Sigmoid colon (tissue), 7 donors: ENCODE data around the gene MOCS1. TPM values are rescaled to one million over a fixed set of nuclear protein-coding genes. Genes with fewer than 3 reads are reported as not detected.
A peak's percentile ranks its signal among the peaks of the same experiment; 100 is the strongest.
"Not testable (repeated sequence)": the region's sequence is repeated elsewhere in the genome, so short reads cannot be mapped to it uniquely, and the experiment has no call there.

Experiments used
- DNase-seq: peaks from one replicate; pipeline ENCODE4 v3.0.0-alpha.2; 2019
- H3K27ac ChIP-seq, 4 donors: fragments of 200-600 bp; sonication (generic); one replicate each; pipeline ENCODE4 v1.5.1; 2016 to 2019; ENCODE audit warnings: mild to moderate bottlenecking in 1 of 4
- H3K27me3 ChIP-seq, 3 donors: fragments of 200-600 bp; sonication (generic); one replicate each; pipeline ENCODE4 v1.5.1; 2019; ENCODE audit warnings: mild to moderate bottlenecking in 1 of 3
- H3K36me3 ChIP-seq, 4 donors: fragments of 200-600 bp; sonication (generic); one replicate each; pipeline ENCODE4 v1.5.1; 2016 to 2019
- H3K4me1 ChIP-seq, 4 donors: fragments of 200-600 bp; sonication (generic); one replicate each; pipeline ENCODE4 v1.5.1; 2017 to 2019
- H3K4me3 ChIP-seq, 4 donors: fragments of 200-600 bp; sonication (generic); one replicate each; pipeline ENCODE4 v1.5.1; 2017 to 2019; ENCODE audit warnings: mild to moderate bottlenecking in 2 of 4, moderate library complexity in 1 of 4
- H3K9me3 ChIP-seq, 4 donors: fragments of 200-600 bp in 3 of 4; sonication (generic) in 3 of 4; one replicate each; pipeline versions ENCODE4 v1.5.1 to v1.6.1; 2013 to 2019
- EP300 ChIP-seq, 4 donors: sonication (generic); formaldehyde crosslinking; IDR thresholded peaks; one replicate each; pipeline ENCODE4 v1.6.1; 2017; ENCODE audit warnings: antibody characterized with exemption in 4 of 4
- POLR2A ChIP-seq, 2 donors: fragments of 450-650 bp; IDR thresholded peaks; one replicate each; pipeline ENCODE4 v1.6.1; 2016; ENCODE audit warnings: antibody characterized with exemption in 2 of 2, mild to moderate bottlenecking in 2 of 2, moderate library complexity in 2 of 2
- POLR2AphosphoS5 ChIP-seq, 4 donors: sonication (generic); formaldehyde crosslinking; IDR thresholded peaks; one replicate each; pipeline ENCODE4 v1.6.1; 2017; ENCODE audit warnings: antibody characterized with exemption in 4 of 4
- WGBS, 2 donors: extraction: QIAGEN DNeasy Blood & Tissue Kit; methylation state at CpG; one replicate each; pipeline ENCODE4 v1.1.7; 2013; 5-methylcytosine and 5-hydroxymethylcytosine counted together
- intact Hi-C: fragments of 100-400 bp; cut with DNase I; formaldehyde crosslinking; loops from one replicate; pipeline ENCODE4 v1.15.1; 2023
- polyA plus RNA-seq, 3 donors: library from polyadenylated mRNA; stranded (reverse); fragments of 200-250 nt; gene quantifications; one replicate each; pipeline ENCODE4 v1.2.3, GENCODE V29; 2013
- total RNA-seq, 4 donors: library from RNA; depleted of rRNA; stranded (reverse); fragments of >200 nt; gene quantifications; one replicate each; pipeline ENCODE4 v1.1.0, GENCODE V29; 2016
- TF ChIP-seq, protein P1 (sequence below), 4 experiments: fragments of 450-650 bp in 3 of 4; fragments of 200-600 bp in 1 of 4; IDR thresholded peaks; one replicate each; pipeline ENCODE4 v1.5.1; 2016 to 2019; ENCODE audit warnings: antibody characterized with exemption in 4 of 4, mild to moderate bottlenecking in 3 of 4, moderate library complexity in 2 of 4
- donor health status: healthy with polysubstance abuse.
- donor health status: Bipolar disorder and iron deficiency.
- donor health status: healthy.

Gene MOCS1
- total and polyA plus RNA-seq, 7 donors, result 11.9 to 16.2 (median 13.8) TPM

DNA sequence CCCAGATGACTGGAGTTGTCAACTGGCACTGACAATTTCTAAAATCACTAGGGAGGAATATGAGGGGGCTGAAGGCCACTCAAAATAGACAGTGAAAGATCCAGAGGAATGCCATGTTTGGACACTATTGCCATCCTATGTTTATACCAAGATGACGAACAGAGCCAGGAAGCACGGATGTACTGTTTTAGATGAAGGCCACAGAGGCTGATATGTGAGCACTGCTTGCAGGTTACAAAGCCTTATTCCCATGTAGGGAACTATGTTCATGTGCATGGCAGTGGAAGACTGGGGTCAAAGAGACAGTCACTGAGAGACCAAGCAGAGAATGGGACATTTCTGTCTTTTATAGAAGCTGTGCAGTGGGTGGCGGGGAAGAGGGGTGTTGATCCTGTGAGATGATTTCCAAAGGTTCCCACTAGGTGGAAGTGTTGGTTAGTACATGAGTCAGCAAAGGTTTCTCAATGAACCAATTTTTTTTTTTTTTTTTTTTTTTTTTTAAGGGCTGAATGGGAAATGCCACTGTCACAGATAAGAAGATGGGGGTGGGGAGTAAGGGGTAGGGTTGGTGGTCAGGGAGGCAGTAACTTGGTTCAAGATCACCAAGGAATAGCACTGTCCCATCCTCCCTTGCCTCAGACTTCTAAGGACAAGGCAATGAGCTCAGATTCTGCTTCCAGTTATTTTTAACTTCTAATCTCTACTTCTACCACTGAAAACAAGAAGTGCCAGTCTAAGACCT, 46.7 kb upstream of the MOCS1 start:
- H3K36me3 ChIP-seq, result no peaks in the 10 kb centered on the region
- intact Hi-C loops, result loop anchor here (2.0 to 10.0 kb wide), 5 partner anchors 328 to 1334 kb away; partner anchors contain the start of gene LRFN2
- TF ChIP-seq, protein P1, sequence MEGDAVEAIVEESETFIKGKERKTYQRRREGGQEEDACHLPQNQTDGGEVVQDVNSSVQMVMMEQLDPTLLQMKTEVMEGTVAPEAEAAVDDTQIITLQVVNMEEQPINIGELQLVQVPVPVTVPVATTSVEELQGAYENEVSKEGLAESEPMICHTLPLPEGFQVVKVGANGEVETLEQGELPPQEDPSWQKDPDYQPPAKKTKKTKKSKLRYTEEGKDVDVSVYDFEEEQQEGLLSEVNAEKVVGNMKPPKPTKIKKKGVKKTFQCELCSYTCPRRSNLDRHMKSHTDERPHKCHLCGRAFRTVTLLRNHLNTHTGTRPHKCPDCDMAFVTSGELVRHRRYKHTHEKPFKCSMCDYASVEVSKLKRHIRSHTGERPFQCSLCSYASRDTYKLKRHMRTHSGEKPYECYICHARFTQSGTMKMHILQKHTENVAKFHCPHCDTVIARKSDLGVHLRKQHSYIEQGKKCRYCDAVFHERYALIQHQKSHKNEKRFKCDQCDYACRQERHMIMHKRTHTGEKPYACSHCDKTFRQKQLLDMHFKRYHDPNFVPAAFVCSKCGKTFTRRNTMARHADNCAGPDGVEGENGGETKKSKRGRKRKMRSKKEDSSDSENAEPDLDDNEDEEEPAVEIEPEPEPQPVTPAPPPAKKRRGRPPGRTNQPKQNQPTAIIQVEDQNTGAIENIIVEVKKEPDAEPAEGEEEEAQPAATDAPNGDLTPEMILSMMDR (IDR thresholded peaks at IDR 0.05), result peak; percentile 44 to 62 (median 48)
- TF ChIP-seq POLR2AphosphoS5 (IDR thresholded peaks at IDR 0.05), result no peak
- no peaks in the 10 kb centered on the region for H3K9me3 ChIP-seq
- 46 to 54% methylated on average over 3 of the region's 3 CpGs for WGBS, 2 donors
- H3K4me1 ChIP-seq, result peaks cover 0 to 9% (median 6%) of the 10 kb centered on the region in 4 donors
- no peak for DNase-seq
- no peak overlapping the region for H3K4me3 ChIP-seq
- H3K27me3 ChIP-seq, result no peaks in the 10 kb centered on the region
- H3K27ac ChIP-seq, result peak overlapping the region in 1 of 4 donors; percentile 38

DNA sequence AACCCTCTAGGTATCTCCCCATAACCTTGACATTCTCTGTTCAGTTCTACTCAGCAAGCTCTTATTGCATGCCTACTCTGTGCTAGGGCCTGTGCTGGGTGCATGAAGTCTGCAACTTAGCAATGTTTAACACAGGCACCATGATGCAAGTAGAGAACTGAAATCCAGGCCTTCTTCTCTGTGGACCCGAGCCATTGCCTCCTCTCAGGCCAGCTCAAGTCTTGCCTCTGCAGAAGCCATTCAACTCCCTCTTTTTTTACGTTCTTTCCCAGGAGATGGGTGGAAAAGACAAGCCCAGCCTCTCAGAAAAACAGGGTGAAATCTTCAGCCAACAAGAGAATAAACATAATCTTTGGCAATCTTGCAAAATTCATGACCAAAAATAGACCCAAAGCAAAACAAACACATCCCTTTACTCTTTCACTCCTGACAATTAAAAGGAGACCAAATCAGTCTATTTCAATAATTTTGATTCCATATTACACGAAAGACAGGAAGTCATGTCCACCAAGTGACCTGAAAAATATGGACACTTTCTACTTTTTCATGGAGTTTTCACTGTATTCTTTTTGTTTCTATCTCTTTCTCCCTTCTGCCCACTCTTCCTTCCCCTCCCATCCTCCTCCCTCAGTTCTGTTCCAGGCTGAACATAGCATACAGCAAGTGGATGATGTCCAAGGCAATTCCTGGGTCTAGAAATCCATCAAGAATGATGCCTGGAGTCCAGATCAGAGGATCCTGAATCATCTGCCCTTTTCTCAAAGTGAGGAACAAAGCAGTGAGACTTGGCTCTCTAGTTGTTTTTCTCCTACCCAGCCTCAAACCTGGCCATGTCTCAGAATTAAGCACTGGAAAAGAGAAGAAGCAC, 45.4 kb upstream of the MOCS1 start:
- peak; percentile 69 for DNase-seq

DNA sequence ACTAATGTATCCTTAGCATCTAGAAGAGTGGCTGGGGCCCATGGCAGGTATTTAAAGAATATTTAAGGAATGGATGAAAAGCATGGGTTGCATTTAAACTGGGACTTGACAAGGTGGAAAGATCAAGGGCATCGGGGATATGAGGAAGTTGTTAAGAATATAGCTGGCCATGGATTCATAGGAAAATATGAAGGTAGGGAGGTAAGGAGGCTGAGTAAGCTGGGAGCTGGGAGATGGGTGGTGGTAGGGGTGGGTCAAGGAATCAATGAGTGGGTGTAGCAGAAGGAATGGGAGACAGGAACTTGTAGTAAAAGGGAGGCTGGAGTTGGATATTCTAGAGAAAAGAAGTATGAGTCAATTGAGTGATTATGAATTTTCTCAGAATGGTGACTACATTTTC, 44.0 kb upstream of the MOCS1 start:
- no peaks in the 10 kb centered on the region for H3K27me3 ChIP-seq
- no peak overlapping the region for H3K4me3 ChIP-seq
- TF ChIP-seq POLR2A (IDR thresholded peaks at IDR 0.05) (no peak), POLR2AphosphoS5 (IDR thresholded peaks at IDR 0.05) (no peak), EP300 (IDR thresholded peaks at IDR 0.05) (no peak)
- TF ChIP-seq, protein P1 (IDR thresholded peaks at IDR 0.05), result no peak
- no peak overlapping the region for H3K27ac ChIP-seq
- H3K36me3 ChIP-seq, result no peaks in the 10 kb centered on the region
- no peaks in the 10 kb centered on the region for H3K9me3 ChIP-seq
- intact Hi-C loops, result no loop called here
- no peak for DNase-seq
- peaks cover 0 to 9% (median 6%) of the 10 kb centered on the region in 4 donors for H3K4me1 ChIP-seq
- WGBS, 2 donors, result 19 to 62% methylated on average over 1 of the region's 1 CpG

More for the DNA sequence above, 45.4 kb upstream of the MOCS1 start:
- Histone ChIP-seq H3K27ac (peak overlapping the region in 2 of 4 donors; percentile 29 to 38), H3K36me3 (no peaks in the 10 kb centered on the region), H3K4me1 (peaks cover 0 to 9% (median 6%) of the 10 kb centered on the region in 4 donors), H3K27me3 (no peaks in the 10 kb centered on the region), H3K4me3 (no peak overlapping the region), H3K9me3 (no peaks in the 10 kb centered on the region)
- TF ChIP-seq POLR2A (IDR thresholded peaks at IDR 0.05), result no peak
- WGBS, 2 donors, result 64 to 70% methylated on average over 3 of the region's 3 CpGs
- intact Hi-C loops, result loop anchor here (2.0 to 10.0 kb wide), 5 partner anchors 329 to 1335 kb away; partner anchors contain the start of gene LRFN2

DNA sequence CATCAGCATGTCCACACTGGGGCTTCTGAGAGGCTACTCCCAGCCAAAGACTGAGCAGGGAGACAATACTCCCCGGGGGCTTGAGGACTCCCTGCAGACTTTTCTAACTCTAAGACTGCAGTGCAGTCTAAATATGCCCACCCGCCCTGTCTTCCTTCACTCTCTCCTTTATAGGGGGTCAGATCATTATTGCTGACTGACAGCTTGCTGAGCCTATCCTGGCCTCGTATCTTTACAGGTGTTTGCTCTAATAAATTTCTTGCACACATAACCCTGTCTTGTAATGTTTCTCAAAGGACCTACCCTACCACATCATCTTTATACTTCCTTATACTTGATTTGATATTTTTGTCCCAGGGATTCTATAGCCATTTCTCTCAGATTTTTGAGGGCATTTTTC, 39.4 kb upstream of the MOCS1 start:
- no peaks in the 10 kb centered on the region for H3K36me3 ChIP-seq
- DNase-seq, result no peak

DNA sequence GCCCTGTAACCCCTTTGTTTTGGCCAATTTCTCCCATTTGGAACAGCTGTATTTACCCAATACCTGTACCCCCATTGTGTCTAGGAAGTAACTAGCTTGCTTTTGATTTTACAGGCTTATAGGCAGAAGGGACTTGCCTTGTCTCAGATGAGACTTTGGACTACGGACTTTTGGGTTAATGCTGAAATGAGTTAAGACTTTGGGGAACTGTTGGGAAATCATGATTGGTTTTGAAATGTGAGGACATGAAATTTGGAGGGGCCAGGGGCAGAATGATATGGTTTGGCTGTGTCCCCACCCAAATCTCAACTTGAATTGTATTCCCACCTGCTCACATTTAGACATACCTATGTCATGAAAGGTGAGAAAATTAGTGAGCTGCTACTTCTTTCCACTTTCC, 38.5 kb upstream of the MOCS1 start:
- H3K36me3 ChIP-seq, DNase-seq, H3K27me3 ChIP-seq, H3K27ac ChIP-seq, intact Hi-C loops, H3K4me3 ChIP-seq, H3K4me1 ChIP-seq, H3K9me3 ChIP-seq: not testable (repeated sequence)
- WGBS, 2 donors, result 84 to 90% methylated on average over 1 of the region's 1 CpG

More for the DNA sequence above, 39.4 kb upstream of the MOCS1 start:
- Histone ChIP-seq H3K27ac (no peak overlapping the region), H3K4me3 (no peak overlapping the region), H3K9me3 (no peaks in the 10 kb centered on the region), H3K27me3 (peaks cover 0 to 3% (median 0%) of the 10 kb centered on the region in 3 donors), H3K4me1 (no peaks in the 10 kb centered on the region)
- intact Hi-C loops, result no loop called here
- 66 to 71% methylated on average over 3 of the region's 3 CpGs for WGBS, 2 donors
- TF ChIP-seq POLR2A (IDR thresholded peaks at IDR 0.05) (no peak), POLR2AphosphoS5 (IDR thresholded peaks at IDR 0.05) (no peak), EP300 (IDR thresholded peaks at IDR 0.05) (no peak)
- TF ChIP-seq, protein P1 (IDR thresholded peaks at IDR 0.05), result no peak

DNA sequence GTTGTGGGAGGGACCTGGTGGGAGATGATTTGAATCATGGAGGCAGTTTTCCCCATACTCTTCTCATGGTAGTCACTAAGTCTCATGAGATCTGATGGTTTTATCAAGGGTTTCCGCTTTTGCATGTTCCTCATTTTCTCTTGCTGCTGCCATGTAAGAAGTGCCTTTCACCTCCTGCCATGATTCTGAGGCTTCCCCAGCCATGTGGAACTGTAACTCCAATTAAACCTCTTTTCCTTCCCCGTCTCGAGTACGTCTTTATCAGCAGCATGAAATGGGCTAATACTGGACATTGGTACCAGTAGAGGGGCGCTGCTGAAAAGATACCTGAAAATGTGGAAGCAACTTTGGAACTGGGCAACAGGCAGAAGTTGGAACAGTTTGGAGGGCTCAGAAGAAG, 36.9 kb upstream of the MOCS1 start:
- H3K9me3 ChIP-seq, H3K27ac ChIP-seq, H3K27me3 ChIP-seq, H3K4me3 ChIP-seq, DNase-seq, intact Hi-C loops, H3K4me1 ChIP-seq, H3K36me3 ChIP-seq: not testable (repeated sequence)
- WGBS, 2 donors, result 91 to 93% methylated on average over 5 of the region's 5 CpGs
